ENCODE results near the gene NINJ1.

Gene NINJ1

DNA sequence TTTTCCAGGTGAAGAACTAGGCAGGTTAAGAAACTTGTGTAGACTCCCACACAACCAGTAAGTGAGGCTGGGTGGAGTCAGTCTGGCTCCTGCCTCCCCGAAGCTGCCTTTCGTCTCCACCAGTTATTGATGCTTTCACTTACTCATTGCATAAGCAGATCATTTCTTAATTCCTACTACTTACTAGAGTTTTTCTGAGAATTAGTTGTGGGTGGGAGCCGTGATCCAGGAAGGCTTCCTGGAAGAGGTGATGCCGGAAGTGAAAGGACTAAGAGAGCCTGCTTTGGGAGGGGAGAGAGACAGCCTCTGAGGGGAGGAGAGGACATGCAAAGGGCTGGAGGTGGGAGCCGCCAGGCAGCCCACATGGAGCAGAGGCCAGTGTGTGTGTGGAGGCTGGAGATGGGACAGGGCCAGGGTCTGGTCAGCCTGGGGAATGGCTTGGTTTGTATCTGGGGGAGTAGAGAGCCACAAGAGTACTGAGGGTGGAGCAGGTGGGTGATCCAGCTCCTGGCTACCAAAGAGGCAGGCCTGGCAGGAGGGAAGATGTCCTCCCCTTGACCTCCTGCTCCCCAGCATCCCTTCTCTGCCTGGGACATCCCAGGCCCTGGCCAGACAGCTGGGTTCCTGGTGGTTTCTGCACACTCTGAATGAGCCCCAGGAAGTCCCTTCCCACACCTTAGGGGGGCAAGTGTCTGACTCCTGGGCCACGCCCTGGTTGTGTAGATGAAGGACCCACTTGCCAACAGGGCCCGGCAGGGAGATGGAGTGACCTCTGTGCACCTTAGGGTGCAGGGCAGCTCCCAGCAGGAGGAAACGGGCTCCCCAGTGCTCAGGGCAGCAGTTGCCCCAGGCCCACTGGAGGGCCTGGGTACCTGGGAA, 50.2 kb downstream of the NINJ1 start:
- Histone ChIP-seq H3K4me3 (ENCODE audit: severe bottlenecking) (no peak overlapping the region), H3K27me3 (ENCODE audit: insufficient read depth, poor library complexity, severe bottlenecking) (no peaks in the 10 kb centered on the region), H3K4me1 (ENCODE audit: insufficient read depth, poor library complexity, severe bottlenecking) (no peaks in the 10 kb centered on the region), H3K9me3 (ENCODE audit: severe bottlenecking) (no peaks in the 10 kb centered on the region), H3K27ac (ENCODE audit: poor library complexity, severe bottlenecking) (no peak overlapping the region), H3K36me3 (ENCODE audit: low read depth) (no peaks in the 10 kb centered on the region)
- ATAC-seq (ENCODE audit: low read depth) (no peak), DNase-seq (ENCODE audit: low spot score) (no peak)
- no peak for TF ChIP-seq CTCF (IDR thresholded peaks at IDR 0.05; ENCODE audit: poor library complexity, severe bottlenecking)

DNA sequence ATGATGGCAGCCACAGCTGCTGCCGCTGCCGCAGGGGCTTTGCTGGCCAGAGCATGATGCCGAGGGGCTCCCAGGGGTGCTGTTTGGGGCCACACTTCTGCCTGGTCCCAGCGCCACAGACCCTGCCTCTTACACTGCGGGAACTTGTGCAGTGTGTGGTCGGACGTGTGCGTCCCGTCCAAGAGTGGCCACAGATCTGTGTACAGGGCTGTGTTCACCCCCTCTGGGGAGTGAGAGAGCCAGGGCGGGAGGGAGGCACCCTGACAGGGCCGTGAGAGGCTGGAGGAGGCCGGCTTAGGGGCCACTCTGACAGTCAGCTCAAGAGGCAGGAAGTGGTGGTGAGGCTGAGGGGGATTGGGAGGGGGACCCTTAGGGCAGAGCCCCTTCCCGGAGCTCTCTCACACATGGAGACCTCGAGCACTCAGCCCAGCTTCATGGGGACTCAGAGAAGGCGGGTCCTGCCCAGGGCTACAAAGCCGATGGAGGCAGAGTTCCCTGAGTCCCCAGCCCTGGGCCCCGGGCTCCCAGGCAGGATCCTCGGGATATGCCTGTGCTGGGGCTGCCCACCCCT, 51.1 kb downstream of the NINJ1 start:
- H3K27me3 ChIP-seq (ENCODE audit: insufficient read depth, poor library complexity, severe bottlenecking), result no peaks in the 10 kb centered on the region
- no peak overlapping the region for H3K27ac ChIP-seq (ENCODE audit: poor library complexity, severe bottlenecking)
- no peaks in the 10 kb centered on the region for H3K36me3 ChIP-seq (ENCODE audit: low read depth)
- no peaks in the 10 kb centered on the region for H3K9me3 ChIP-seq (ENCODE audit: severe bottlenecking)
- DNase-seq (ENCODE audit: low spot score) (no peak), ATAC-seq (ENCODE audit: low read depth) (no peak)
- H3K4me1 ChIP-seq (ENCODE audit: insufficient read depth, poor library complexity, severe bottlenecking), result no peaks in the 10 kb centered on the region
- H3K4me3 ChIP-seq (ENCODE audit: severe bottlenecking), result no peak overlapping the region
- TF ChIP-seq CTCF (IDR thresholded peaks at IDR 0.05; ENCODE audit: poor library complexity, severe bottlenecking), result no peak

DNA sequence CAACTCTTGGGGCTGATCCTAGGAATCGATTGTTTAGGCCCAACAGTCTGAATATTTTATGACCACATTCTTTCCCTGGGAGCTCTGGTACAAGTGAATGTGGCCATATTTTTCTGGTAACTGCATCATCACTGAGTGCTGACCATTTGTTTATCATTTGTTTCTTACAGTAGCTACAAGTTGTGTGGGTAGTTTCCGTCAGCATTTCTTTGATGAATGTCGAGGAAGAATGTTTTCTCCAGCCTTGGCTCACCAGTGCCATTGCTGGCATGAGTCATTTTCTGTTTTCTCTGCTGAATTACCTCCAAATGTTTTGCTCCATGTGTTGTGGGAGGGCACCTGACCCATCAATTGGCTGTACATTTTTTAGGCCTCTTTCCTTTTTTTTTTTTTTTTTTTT, 52.1 kb downstream of the NINJ1 start:
- no peak overlapping the region for H3K4me3 ChIP-seq (ENCODE audit: severe bottlenecking)
- TF ChIP-seq CTCF (IDR thresholded peaks at IDR 0.05; ENCODE audit: poor library complexity, severe bottlenecking), result no peak
- DNase-seq (ENCODE audit: low spot score) (no peak), ATAC-seq (ENCODE audit: low read depth) (no peak)
- H3K27me3 ChIP-seq (ENCODE audit: insufficient read depth, poor library complexity, severe bottlenecking), result no peaks in the 10 kb centered on the region
- H3K27ac ChIP-seq (ENCODE audit: poor library complexity, severe bottlenecking), result no peak overlapping the region
- no peaks in the 10 kb centered on the region for H3K36me3 ChIP-seq (ENCODE audit: low read depth)
- no peaks in the 10 kb centered on the region for H3K9me3 ChIP-seq (ENCODE audit: severe bottlenecking)
- no peaks in the 10 kb centered on the region for H3K4me1 ChIP-seq (ENCODE audit: insufficient read depth, poor library complexity, severe bottlenecking)

DNA sequence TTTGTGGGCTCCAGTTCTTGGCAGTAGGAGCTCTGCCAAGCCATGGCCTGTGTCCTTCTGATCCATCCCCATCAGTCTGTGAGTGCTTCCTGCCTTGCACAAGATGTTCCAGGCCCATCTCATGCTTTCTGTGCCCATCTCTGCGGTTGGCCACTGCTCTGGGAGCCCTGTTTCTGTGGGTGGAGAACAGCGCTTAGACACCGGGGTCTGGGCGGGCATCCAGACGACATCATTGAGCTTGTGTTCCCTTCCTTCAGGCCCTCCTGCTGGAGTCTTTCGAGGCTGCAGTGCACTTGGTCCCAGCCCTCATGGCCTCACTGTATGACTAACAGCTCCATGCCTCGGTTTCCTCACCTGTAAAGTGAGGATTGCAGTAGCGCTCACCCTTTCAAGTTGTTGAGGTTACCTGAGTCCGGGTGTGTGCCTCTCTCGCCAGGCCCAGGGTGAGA, 52.9 kb downstream of the NINJ1 start:
- Histone ChIP-seq H3K36me3 (ENCODE audit: low read depth) (no peaks in the 10 kb centered on the region), H3K4me1 (ENCODE audit: insufficient read depth, poor library complexity, severe bottlenecking) (no peaks in the 10 kb centered on the region), H3K9me3 (ENCODE audit: severe bottlenecking) (no peaks in the 10 kb centered on the region), H3K4me3 (ENCODE audit: severe bottlenecking) (no peak overlapping the region), H3K27me3 (ENCODE audit: insufficient read depth, poor library complexity, severe bottlenecking) (no peaks in the 10 kb centered on the region), H3K27ac (ENCODE audit: poor library complexity, severe bottlenecking) (no peak overlapping the region)
- no peak for ATAC-seq (ENCODE audit: low read depth)
- no peak for TF ChIP-seq CTCF (IDR thresholded peaks at IDR 0.05; ENCODE audit: poor library complexity, severe bottlenecking)
- no peak for DNase-seq (ENCODE audit: low spot score)

DNA sequence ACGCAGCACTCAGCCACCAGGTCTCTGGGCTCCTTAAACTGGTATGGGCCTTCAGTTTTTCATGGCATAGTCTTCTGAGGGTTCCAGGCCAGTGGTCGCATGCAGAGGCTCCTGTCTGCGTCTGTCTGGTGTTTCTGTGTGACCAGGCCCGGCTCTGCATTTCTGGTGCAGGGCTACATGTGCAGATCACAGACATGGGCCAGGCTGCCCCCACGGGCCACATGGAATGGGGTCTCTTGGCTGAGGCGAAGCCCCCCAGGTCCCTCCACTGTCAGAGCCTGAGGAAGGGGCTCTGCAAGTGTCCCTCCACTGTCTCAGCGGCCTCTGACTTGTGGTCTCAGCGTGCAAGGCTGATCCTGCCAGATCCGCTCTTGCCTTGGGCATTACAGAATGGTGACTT, 53.6 kb downstream of the NINJ1 start:
- no peaks in the 10 kb centered on the region for H3K36me3 ChIP-seq (ENCODE audit: low read depth)
- DNase-seq (ENCODE audit: low spot score) (no peak), ATAC-seq (ENCODE audit: low read depth) (no peak)
- H3K4me1 ChIP-seq (ENCODE audit: insufficient read depth, poor library complexity, severe bottlenecking), result no peaks in the 10 kb centered on the region
- no peak overlapping the region for H3K27ac ChIP-seq (ENCODE audit: poor library complexity, severe bottlenecking)
- TF ChIP-seq CTCF (IDR thresholded peaks at IDR 0.05; ENCODE audit: poor library complexity, severe bottlenecking), result no peak
- H3K9me3 ChIP-seq (ENCODE audit: severe bottlenecking), result no peaks in the 10 kb centered on the region
- no peak overlapping the region for H3K4me3 ChIP-seq (ENCODE audit: severe bottlenecking)
- H3K27me3 ChIP-seq (ENCODE audit: insufficient read depth, poor library complexity, severe bottlenecking), result no peaks in the 10 kb centered on the region
